OCI-LY3 (cell line): ENCODE results near the gene ENPP5.
"Not testable (repeated sequence)": the region's sequence is repeated elsewhere in the genome, so short reads cannot be mapped to it uniquely, and the experiment has no call there.

ENCODE experiments used
- H2AFZ ChIP-seq: fragments of 200-600, 300-600 bp; shearing (Covaris generic); 2 replicates; pipeline ENCODE4 v1.6.0; 2014; ENCODE audit warnings: antibody characterized with exemption, low read depth, low read length
- H3K27ac ChIP-seq: fragments of 200-600, 300-600 bp; sonication (generic); 2 replicates; pipeline ENCODE4 v1.5.1; 2014; ENCODE audit warnings: mild to moderate bottlenecking, low read length, moderate library complexity, mixed read lengths
- H3K27me3 ChIP-seq: fragments of 200-600, 300-600 bp; sonication (generic); 2 replicates; pipeline ENCODE4 v1.6.1; 2014; ENCODE audit warnings: low read depth, low read length, mixed read lengths
- H3K36me3 ChIP-seq: fragments of 200-600, 300-600 bp; sonication (generic); replicated peaks from 2 replicates; pipeline ENCODE3; 2014; ENCODE audit warnings: low read depth, low read length, mixed read lengths
- H3K4me1 ChIP-seq: fragments of 300-600, 200-600 bp; sonication (generic); 2 replicates; pipeline ENCODE4 v1.6.1; 2014; ENCODE audit warnings: low read length, mixed read lengths
- H3K4me2 ChIP-seq: fragments of 200-600, 300-600 bp; sonication (generic); 2 replicates; pipeline ENCODE4 v1.6.1; 2014; ENCODE audit warnings: low read length, mixed read lengths
- H3K4me3 ChIP-seq: fragments of 300-600, 200-600 bp; sonication (generic); 2 replicates; pipeline ENCODE4 v1.5.1; 2014; ENCODE audit warnings: antibody characterized with exemption, mild to moderate bottlenecking, low read length, moderate library complexity
- H3K79me2 ChIP-seq: fragments of 300-600, 200-600 bp; shearing (Covaris generic); 2 replicates; pipeline ENCODE4 v1.6.1; 2014; ENCODE audit warnings: mild to moderate bottlenecking, low read length, mixed read lengths
- H3K9ac ChIP-seq: fragments of 300-600, 200-600 bp; shearing (Covaris generic); 2 replicates; pipeline ENCODE4 v1.6.0; 2014; ENCODE audit warnings: mild to moderate bottlenecking, low read length, moderate library complexity
- H3K9me3 ChIP-seq: fragments of 200-600, 300-600 bp; shearing (Covaris generic); 2 replicates; pipeline ENCODE4 v1.6.1; 2014; ENCODE audit warnings: low read length, mixed read lengths; ENCODE audit not compliant: insufficient read depth
- H4K20me1 ChIP-seq: fragments of 200-600, 300-600 bp; sonication (generic); 2 replicates; pipeline ENCODE4 v1.6.1; 2016; ENCODE audit warnings: low read length, mixed read lengths; ENCODE audit not compliant: insufficient read depth
- EZH2phosphoT487 ChIP-seq: fragments of 200-600 bp; shearing (Covaris generic); IDR thresholded peaks from 2 replicates; pipeline ENCODE4 v1.6.1; 2018; ENCODE audit warnings: antibody characterized with exemption, mixed run types, low read depth
- TF ChIP-seq, protein P1 (sequence below): fragments of 200-600, 300-600 bp; sonication (generic); IDR thresholded peaks from 2 replicates; pipeline ENCODE4 v1.5.1; 2014; ENCODE audit warnings: antibody characterized with exemption, low read length, low read depth

The ENPP5 gene

DNA sequence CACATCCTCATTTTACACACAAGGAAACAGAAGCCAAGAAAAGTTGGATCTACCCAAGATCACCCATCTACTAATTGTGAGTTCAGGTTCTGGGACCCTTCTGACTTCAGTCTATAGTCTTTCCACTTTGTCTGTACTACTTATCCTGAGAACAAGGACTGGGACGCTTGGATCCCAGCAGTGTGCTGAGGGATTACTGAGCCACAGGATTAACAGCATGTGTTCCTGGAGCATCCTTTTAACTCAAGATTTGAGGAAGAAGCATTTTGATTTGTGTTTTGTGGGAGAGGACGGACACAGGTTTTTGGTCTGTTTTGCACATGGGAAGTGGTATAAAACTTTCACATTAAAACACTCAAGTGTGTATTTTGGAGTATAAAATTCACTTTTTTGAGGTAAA, 36.6 kb downstream of the ENPP5 start:
- peaks cover 64% of the 10 kb centered on the region for H3K79me2 ChIP-seq
- H2AFZ ChIP-seq: no peak overlapping the region
- no peak for TF ChIP-seq EZH2phosphoT487
- TF ChIP-seq, protein P1, sequence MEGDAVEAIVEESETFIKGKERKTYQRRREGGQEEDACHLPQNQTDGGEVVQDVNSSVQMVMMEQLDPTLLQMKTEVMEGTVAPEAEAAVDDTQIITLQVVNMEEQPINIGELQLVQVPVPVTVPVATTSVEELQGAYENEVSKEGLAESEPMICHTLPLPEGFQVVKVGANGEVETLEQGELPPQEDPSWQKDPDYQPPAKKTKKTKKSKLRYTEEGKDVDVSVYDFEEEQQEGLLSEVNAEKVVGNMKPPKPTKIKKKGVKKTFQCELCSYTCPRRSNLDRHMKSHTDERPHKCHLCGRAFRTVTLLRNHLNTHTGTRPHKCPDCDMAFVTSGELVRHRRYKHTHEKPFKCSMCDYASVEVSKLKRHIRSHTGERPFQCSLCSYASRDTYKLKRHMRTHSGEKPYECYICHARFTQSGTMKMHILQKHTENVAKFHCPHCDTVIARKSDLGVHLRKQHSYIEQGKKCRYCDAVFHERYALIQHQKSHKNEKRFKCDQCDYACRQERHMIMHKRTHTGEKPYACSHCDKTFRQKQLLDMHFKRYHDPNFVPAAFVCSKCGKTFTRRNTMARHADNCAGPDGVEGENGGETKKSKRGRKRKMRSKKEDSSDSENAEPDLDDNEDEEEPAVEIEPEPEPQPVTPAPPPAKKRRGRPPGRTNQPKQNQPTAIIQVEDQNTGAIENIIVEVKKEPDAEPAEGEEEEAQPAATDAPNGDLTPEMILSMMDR: no peak

DNA sequence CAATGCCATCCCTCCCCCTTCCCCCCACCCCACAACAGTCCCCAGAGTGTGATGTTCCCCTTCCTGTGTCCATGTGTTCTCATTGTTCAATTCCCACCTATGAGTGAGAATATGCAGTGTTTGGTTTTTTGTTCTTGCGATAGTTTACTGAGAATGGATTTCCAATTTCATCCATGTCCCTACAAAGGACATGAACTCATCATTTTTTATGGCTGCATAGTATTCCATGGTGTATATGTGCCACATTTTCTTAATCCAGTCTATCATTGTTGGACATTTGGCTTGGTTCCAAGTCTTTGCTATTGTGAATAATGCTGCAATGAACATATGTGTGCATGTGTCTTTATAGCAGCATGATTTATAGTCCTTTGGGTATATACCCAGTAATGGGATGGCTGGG, 39.5 kb downstream of the ENPP5 start:
- not testable (repeated sequence) for H2AFZ ChIP-seq, H3K4me3 ChIP-seq, H3K9ac ChIP-seq, H3K27ac ChIP-seq, H3K27me3 ChIP-seq, H4K20me1 ChIP-seq, H3K9me3 ChIP-seq, H3K4me2 ChIP-seq, H3K36me3 ChIP-seq
- Histone ChIP-seq H3K4me1 (peaks cover 26% of the 10 kb centered on the region), H3K79me2 (peaks cover 38% of the 10 kb centered on the region)

More for the DNA sequence above, 36.6 kb downstream of the ENPP5 start:
- Histone ChIP-seq H3K9ac (no peak overlapping the region), H3K9me3 (no peaks in the 10 kb centered on the region), H3K27ac (no peak overlapping the region), H3K36me3 (no peaks in the 10 kb centered on the region), H3K27me3 (no peaks in the 10 kb centered on the region), H3K4me3 (no peak overlapping the region), H3K4me1 (peaks cover 30% of the 10 kb centered on the region), H3K4me2 (no peak overlapping the region), H4K20me1 (peaks cover 33% of the 10 kb centered on the region)

DNA sequence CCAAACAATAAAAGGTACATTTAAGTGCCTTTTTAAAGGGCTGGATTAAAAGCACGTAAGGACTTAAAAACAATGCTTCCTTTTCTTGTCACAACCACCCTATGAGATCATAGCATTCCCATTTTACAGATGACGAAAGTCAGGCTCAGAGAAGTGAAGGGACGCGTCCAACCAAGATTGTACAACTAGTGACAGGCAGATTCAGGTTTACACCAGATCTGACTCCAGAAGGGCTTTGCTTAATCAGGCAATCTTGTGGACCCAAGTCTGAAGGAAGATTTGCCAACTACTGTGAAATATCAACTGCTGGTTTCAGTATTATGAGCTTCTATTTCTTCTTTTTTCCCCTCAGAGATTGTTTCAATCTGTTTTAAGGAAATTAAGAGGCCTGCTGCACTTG, 40.1 kb downstream of the ENPP5 start:
- H3K9ac ChIP-seq: peak overlapping the region; percentile 84
- H3K27me3 ChIP-seq: no peaks in the 10 kb centered on the region
- no peaks in the 10 kb centered on the region for H3K9me3 ChIP-seq
- H3K36me3 ChIP-seq: no peaks in the 10 kb centered on the region
- H3K4me3 ChIP-seq: peak overlapping the region; percentile 91
- peak overlapping the region; percentile 28 for H3K27ac ChIP-seq
- H2AFZ ChIP-seq: peak overlapping the region; percentile 93; the same call in 1 of the 2 replicates
- H3K4me1 ChIP-seq: peaks cover 26% of the 10 kb centered on the region
- H3K79me2 ChIP-seq: peaks cover 31% of the 10 kb centered on the region
- H4K20me1 ChIP-seq: peaks cover 3% of the 10 kb centered on the region; the same call in 1 of the 2 replicates
- TF ChIP-seq, protein P1: no peak
- TF ChIP-seq EZH2phosphoT487: no peak
- peak overlapping the region; percentile 83 for H3K4me2 ChIP-seq

DNA sequence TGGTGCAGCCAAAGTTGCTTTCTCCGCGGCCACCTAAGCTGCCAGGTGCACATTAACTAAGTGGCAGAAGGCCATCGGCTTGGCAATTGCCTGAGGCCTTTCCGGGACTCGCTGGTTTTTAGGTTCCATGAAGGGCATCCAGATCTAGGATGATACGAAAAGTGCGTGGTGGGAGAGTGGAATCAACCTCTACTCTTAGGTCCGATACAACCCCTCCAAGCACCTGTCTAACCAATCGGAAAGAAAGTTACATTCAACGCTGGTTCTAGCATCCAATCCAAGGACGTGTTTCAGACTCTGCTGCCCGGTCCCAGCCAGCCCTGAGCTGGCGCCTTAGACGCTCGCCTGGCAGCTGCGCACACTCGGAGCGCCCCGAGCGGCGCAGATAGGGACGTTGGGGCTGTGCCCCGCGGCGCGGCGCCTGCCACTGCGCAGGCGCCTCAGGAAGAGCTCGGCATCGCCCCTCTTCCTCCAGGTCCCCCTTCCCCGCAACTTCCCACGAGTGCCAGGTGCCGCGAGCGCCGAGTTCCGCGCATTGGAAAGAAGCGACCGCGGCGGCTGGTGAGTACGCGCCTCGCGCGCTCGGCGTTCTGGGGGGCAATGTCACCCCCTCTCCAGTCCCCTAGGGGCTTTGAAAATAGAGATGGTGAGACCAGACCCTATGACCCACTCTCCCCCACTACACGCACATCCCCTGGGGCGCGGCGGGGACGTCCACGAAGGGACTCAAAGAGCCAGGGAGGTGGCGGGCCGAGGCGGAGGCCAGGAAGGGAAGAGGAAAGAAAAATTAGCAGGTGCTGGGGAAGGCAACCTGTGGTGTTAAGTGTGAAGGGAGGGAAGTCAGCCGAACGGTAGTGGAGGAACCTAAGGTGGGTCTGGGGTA, 40.9 kb downstream of the ENPP5 start, which contains the start of gene ENPP4:
ENPP4 (plus strand) TSS at position 361 of the 883 bp plus-strand sequence. CDS start 9,595 bp downstream, outside the sequence.
- H3K36me3 ChIP-seq: no peaks in the 10 kb centered on the region
- no peaks in the 10 kb centered on the region for H3K9me3 ChIP-seq
- H3K9ac ChIP-seq: peak within 1 kb of the TSS; percentile 84
- H3K27me3 ChIP-seq: no peaks in the 10 kb centered on the region
- peaks cover 23% of the 10 kb centered on the region for H3K79me2 ChIP-seq
- H3K27ac ChIP-seq: peak within 1 kb of the TSS; percentile 54
- no peak for TF ChIP-seq EZH2phosphoT487
- H2AFZ ChIP-seq: peak within 1 kb of the TSS; percentile 97
- peak within 1 kb of the TSS; percentile 83 for H3K4me2 ChIP-seq
- peaks cover 3% of the 10 kb centered on the region; the same call in 1 of the 2 replicates for H4K20me1 ChIP-seq
- H3K4me1 ChIP-seq: peaks cover 26% of the 10 kb centered on the region
- H3K4me3 ChIP-seq: peak within 1 kb of the TSS; percentile 91

DNA sequence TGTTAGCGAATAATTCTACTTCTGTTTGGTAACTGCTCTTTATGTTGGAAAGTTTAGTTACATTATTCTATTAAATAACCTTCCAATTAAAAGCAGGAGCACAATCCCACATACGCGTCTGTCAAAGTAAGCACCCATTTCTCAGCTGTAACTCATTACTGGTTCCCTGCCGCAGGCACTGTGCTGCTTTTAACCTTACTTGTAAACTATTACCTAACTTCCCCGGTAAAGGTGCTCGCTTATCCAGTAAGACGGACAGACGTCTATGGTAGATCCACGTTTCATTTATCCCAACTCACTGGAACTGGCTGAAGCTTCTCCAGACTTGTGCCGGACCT, 41.5 kb downstream of the ENPP5 start:
- peaks cover 25% of the 10 kb centered on the region for H3K4me1 ChIP-seq
- no peaks in the 10 kb centered on the region for H3K9me3 ChIP-seq
- peak overlapping the region; percentile 71 for H3K9ac ChIP-seq
- H3K4me2 ChIP-seq: peak overlapping the region; percentile 83
- H3K4me3 ChIP-seq: peak overlapping the region; percentile 91
- H4K20me1 ChIP-seq: peaks cover 2% of the 10 kb centered on the region; the same call in 1 of the 2 replicates
- no peak for TF ChIP-seq EZH2phosphoT487
- TF ChIP-seq, protein P1: no peak
- no peak overlapping the region for H3K27ac ChIP-seq
- H3K79me2 ChIP-seq: peaks cover 22% of the 10 kb centered on the region
- H3K27me3 ChIP-seq: no peaks in the 10 kb centered on the region
- H2AFZ ChIP-seq: peak overlapping the region; percentile 97
- no peaks in the 10 kb centered on the region for H3K36me3 ChIP-seq
